Measurements from ENCODE around the gene KRTAP9-9. TPM values are rescaled to one million over a fixed set of nuclear protein-coding genes. Genes with fewer than 3 reads are reported as not detected.

The KRTAP9-9 gene

DNA sequence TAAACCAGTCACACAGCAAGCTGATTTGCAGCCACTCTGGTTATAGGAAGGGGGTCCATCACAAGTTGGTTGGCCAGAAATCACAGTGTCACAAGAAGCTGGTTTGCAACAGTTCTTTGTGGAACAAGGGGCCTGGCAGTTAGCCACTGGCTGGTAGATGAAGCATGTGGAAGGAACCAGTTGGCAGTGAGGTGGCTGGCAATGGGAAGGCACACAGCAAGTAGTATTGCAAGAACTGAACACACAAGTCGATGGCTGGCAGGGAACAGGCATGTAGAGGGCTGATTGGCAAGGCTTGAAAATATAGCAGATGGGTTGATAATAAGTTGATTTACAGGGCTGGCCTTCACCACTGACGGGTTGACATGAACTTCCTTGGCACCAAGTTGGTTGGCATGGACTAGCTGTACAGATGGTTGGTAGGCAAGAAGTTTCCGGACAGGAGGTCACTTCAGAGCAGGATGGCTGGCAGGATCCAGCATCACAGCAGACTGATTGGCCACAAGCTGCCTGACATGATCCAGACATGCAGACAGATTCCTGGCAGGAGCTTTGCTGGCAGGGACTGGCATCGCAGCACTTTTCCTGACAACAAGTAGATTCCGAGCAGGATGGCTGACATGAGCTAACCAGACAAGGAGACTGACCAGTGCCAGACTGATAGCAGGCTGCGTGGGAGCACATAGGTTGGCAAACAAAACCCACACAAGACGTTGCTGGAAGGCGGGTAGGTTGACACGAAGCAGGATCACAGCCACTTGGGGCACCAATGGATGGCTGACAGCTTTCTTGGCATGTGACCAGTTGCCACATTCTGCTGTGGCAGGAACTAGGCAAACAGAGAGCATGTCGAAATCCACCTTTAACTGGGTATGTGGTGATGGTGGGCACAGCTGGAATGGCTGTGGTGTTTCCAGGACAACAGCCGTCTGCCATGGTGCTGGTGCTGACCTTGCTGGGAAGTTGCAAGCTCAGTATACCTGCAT, 47.0 kb downstream of the KRTAP9-9 start, which contains the start of gene KRTAP29-1:
Gene KRTAP29-1, minus strand, starts transcription at position 936 of the 986 bp plus-strand sequence. Its CDS starts 0 bp downstream, at position 936.
- H3K4me3 ChIP-seq (ENCODE audit: low read length) = no peak within 1 kb of the TSS
- no peaks in the 10 kb centered on the region for H3K27me3 ChIP-seq (ENCODE audit: control insufficient read depth, insufficient read depth, low read length)
- no peaks in the 10 kb centered on the region for H3K36me3 ChIP-seq (ENCODE audit: insufficient read depth, low read length)
- H3K9ac ChIP-seq (ENCODE audit: low read depth, low read length) = no peak within 1 kb of the TSS
- no peaks in the 10 kb centered on the region for H3K9me3 ChIP-seq (replicated peaks; ENCODE audit: low read length)
- H3K4me2 ChIP-seq (ENCODE audit: low read length) = no peak within 1 kb of the TSS
- peaks cover 1% of the 10 kb centered on the region for H3K4me1 ChIP-seq (ENCODE audit: control insufficient read depth, insufficient read depth, low read length)

- no peaks in the 10 kb centered on the region for H3K36me3 ChIP-seq (ENCODE audit: insufficient read depth, low read length)
- peaks cover 9% of the 10 kb centered on the region for H3K4me1 ChIP-seq (ENCODE audit: control insufficient read depth, insufficient read depth, low read length)
- no peak overlapping the region for H3K4me3 ChIP-seq (ENCODE audit: low read length)
- H3K27me3 ChIP-seq (ENCODE audit: control insufficient read depth, insufficient read depth, low read length) = no peaks in the 10 kb centered on the region
- H3K4me2 ChIP-seq (ENCODE audit: low read length) = no peak overlapping the region
- no peak overlapping the region for H3K9ac ChIP-seq (ENCODE audit: low read depth, low read length)
- no peaks in the 10 kb centered on the region for H3K9me3 ChIP-seq (replicated peaks; ENCODE audit: low read length)
These were observed 47.8 kb downstream of the KRTAP9-9 start for GRCh38 chr17:41302981-41303380.

GRCh38 chr17:41304091-41304490, 48.9 kb downstream of the KRTAP9-9 start:
- Histone ChIP-seq H3K27me3 (ENCODE audit: control insufficient read depth, insufficient read depth, low read length) (no peaks in the 10 kb centered on the region), H3K9ac (ENCODE audit: low read depth, low read length) (no peak overlapping the region), H3K4me3 (ENCODE audit: low read length) (no peak overlapping the region), H3K4me1 (ENCODE audit: control insufficient read depth, insufficient read depth, low read length) (peaks cover 20% of the 10 kb centered on the region), H3K4me2 (ENCODE audit: low read length) (no peak overlapping the region), H3K9me3 (replicated peaks; ENCODE audit: low read length) (no peaks in the 10 kb centered on the region), H3K36me3 (ENCODE audit: insufficient read depth, low read length) (no peaks in the 10 kb centered on the region)

Small RNAs within 50 kb of the gene (small RNA-seq; reads per million reads assigned to genes)
- not detected for gene KRTAP9-10P
